H1 (cell line): ENCODE measurements around the gene UCP2. TPM values are rescaled to one million over a fixed set of nuclear protein-coding genes. Genes with fewer than 3 reads are reported as not detected.

Experiments
- CTCF ChIA-PET: fragments of 300-600 bp; sonication (Branson Sonifier 250); formaldehyde crosslinking; loops from one replicate; lab custom pipeline; 2021; ENCODE audit not compliant: partially characterized antibody; lab: Charles Lee
- POLR2A ChIA-PET: fragments of 300-600 bp; sonication (Branson Sonifier 250); formaldehyde crosslinking; loops from one replicate; lab custom pipeline; 2021; ENCODE audit warnings: inconsistent platforms; ENCODE audit not compliant: partially characterized antibody; lab: Charles Lee
- DNase-seq, 2 experiments: peaks; one replicate each; pipeline versions ENCODE4 v3.0.0 to v3.0.0-alpha.2; 2010 to 2022; ENCODE audit warnings: low spot score in 2 of 2, low read depth in 1 of 2, mixed read lengths in 1 of 2
- FAIRE-seq: peaks from 2 replicates; lab custom pipeline; 2011; peaks lifted over from hg19 to GRCh38; lab: Jason Lieb, UNC
- H2AFZ ChIP-seq: 2 replicates; pipeline ENCODE4 v1.8.1; 2012; ENCODE audit warnings: low read length, inconsistent platforms
- H2AK5ac ChIP-seq: 2 replicates; pipeline ENCODE4 v1.6.1; 2013; ENCODE audit warnings: low read depth, low read length
- H2BK120ac ChIP-seq: replicated peaks from 2 replicates; pipeline ENCODE3; 2013; ENCODE audit warnings: low read depth, low read length, inconsistent platforms
- H2BK12ac ChIP-seq: 2 replicates; pipeline ENCODE4 v1.6.1; 2013; ENCODE audit warnings: low read depth, low read length
- H2BK15ac ChIP-seq: 2 replicates; pipeline ENCODE4 v1.6.1; 2013; ENCODE audit warnings: low read length
- H2BK20ac ChIP-seq: 2 replicates; pipeline ENCODE4 v1.6.1; 2013; ENCODE audit warnings: low read length
- H2BK5ac ChIP-seq: 2 replicates; pipeline ENCODE4 v1.6.1; 2013; ENCODE audit warnings: low read depth, low read length
- H3K14ac ChIP-seq: 2 replicates; pipeline ENCODE4 v1.6.1; 2013; ENCODE audit warnings: inconsistent platforms; ENCODE audit not compliant: insufficient read length
- H3K18ac ChIP-seq: 2 replicates; pipeline ENCODE4 v1.6.1; 2013; ENCODE audit warnings: low read length; ENCODE audit errors: extremely low read depth
- H3K23ac ChIP-seq: 2 replicates; pipeline ENCODE4 v1.6.1; 2013; ENCODE audit warnings: inconsistent platforms; ENCODE audit not compliant: insufficient read length
- H3K23me2 ChIP-seq: 2 replicates; pipeline ENCODE4 v1.6.1; 2013; ENCODE audit warnings: low read depth, low read length
- H3K27ac ChIP-seq: 2 replicates; pipeline ENCODE4 v1.6.1; 2011; ENCODE audit warnings: low read depth, low read length, inconsistent platforms
- H3K27me3 ChIP-seq, 4 experiments: replicated peaks in 1 of 4; 1 replicate in 1 of 4; 2 replicates in 3 of 4; pipeline versions ENCODE4 v1.6.1 to v1.8.1; 2011 to 2013; ENCODE audit warnings: low read length in 3 of 4, mild to moderate bottlenecking in 3 of 4, inconsistent platforms in 2 of 4, mixed read lengths in 2 of 4, moderate library complexity in 1 of 4; ENCODE audit not compliant: control insufficient read depth in 3 of 4, insufficient read depth in 3 of 4; ENCODE audit errors: extremely low read depth in 1 of 4
- H3K36me3 ChIP-seq, 4 experiments: 2 replicates each; pipeline versions ENCODE4 v1.6.1 to v1.8.1; 2011 to 2013; ENCODE audit warnings: mild to moderate bottlenecking in 4 of 4, low read length in 3 of 4, moderate library complexity in 2 of 4, control low read depth in 1 of 4, inconsistent platforms in 1 of 4; ENCODE audit not compliant: insufficient read depth in 4 of 4, control insufficient read depth in 2 of 4
- H3K4ac ChIP-seq: replicated peaks from 2 replicates; pipeline ENCODE3; 2013; ENCODE audit warnings: low read length, low read depth, mixed read lengths, inconsistent platforms; ENCODE audit not compliant: insufficient read length
- H3K4me1 ChIP-seq, 4 experiments: replicated peaks in 1 of 4; 1 replicate in 1 of 4; 2 replicates in 3 of 4; pipeline versions ENCODE4 v1.6.1 to v1.8.1; 2011 to 2013; ENCODE audit warnings: low read length in 3 of 4, inconsistent platforms in 2 of 4, mixed read lengths in 1 of 4; ENCODE audit not compliant: insufficient read depth in 4 of 4, control insufficient read depth in 3 of 4
- H3K4me2 ChIP-seq, 2 experiments: 2 replicates each; pipeline versions ENCODE4 v1.6.1 to v1.8.1; 2011 to 2013; ENCODE audit warnings: low read depth in 2 of 2, low read length in 2 of 2, control low read depth in 1 of 2, inconsistent platforms in 1 of 2, mild to moderate bottlenecking in 1 of 2; ENCODE audit not compliant: insufficient read depth in 1 of 2
- H3K4me3 ChIP-seq, 4 experiments: fragments of 200-600, 300-600 bp in 1 of 4; sonication (generic), shearing (Covaris generic), sonication (Bioruptor Twin) in 1 of 4; 2 replicates each; pipeline versions ENCODE4 v1.5.1 to v1.8.1; 2011 to 2016; ENCODE audit warnings: low read length in 4 of 4, low read depth in 3 of 4, control low read depth in 2 of 4, inconsistent platforms in 2 of 4, mild to moderate bottlenecking in 2 of 4, mixed read lengths in 1 of 4, moderate library complexity in 1 of 4; ENCODE audit not compliant: insufficient read depth in 2 of 4; ENCODE audit errors: extremely low read depth in 1 of 4
- H3K56ac ChIP-seq: replicated peaks from 2 replicates; pipeline ENCODE3; 2013; ENCODE audit warnings: low read depth, mild to moderate bottlenecking, mixed read lengths, low read length, inconsistent platforms; ENCODE audit not compliant: insufficient read length
- H3K79me1 ChIP-seq: 2 replicates; pipeline ENCODE4 v1.6.1; 2013; ENCODE audit warnings: low read depth, low read length, control low read depth
- H3K79me2 ChIP-seq, 2 experiments: 2 replicates each; pipeline versions ENCODE4 v1.6.1 to v1.8.1; 2012 to 2013; ENCODE audit warnings: low read length in 2 of 2, mild to moderate bottlenecking in 2 of 2, inconsistent platforms in 1 of 2; ENCODE audit not compliant: insufficient read depth in 2 of 2, control insufficient read depth in 1 of 2
- H3K9ac ChIP-seq, 4 experiments: replicated peaks in 1 of 4; 1 replicate in 1 of 4; 2 replicates in 3 of 4; pipeline versions ENCODE4 v1.6.1 to v1.8.1; 2011 to 2013; ENCODE audit warnings: low read depth in 3 of 4, low read length in 3 of 4, control low read depth in 2 of 4, mild to moderate bottlenecking in 2 of 4, moderate library complexity in 2 of 4, inconsistent platforms in 1 of 4; ENCODE audit errors: extremely low read depth in 1 of 4
- H3K9me3 ChIP-seq, 2 experiments: 2 replicates each; pipeline versions ENCODE4 v1.6.1 to v1.8.1; 2012 to 2013; ENCODE audit warnings: mild to moderate bottlenecking in 2 of 2, moderate library complexity in 2 of 2, control low read depth in 1 of 2, inconsistent platforms in 1 of 2, low read depth in 1 of 2, low read length in 1 of 2, mixed read lengths in 1 of 2; ENCODE audit not compliant: insufficient read depth in 2 of 2
- H4K20me1 ChIP-seq, 2 experiments: replicated peaks in 1 of 2; 2 replicates each; pipeline versions ENCODE3 to v1.8.1; 2011 to 2013; ENCODE audit warnings: inconsistent platforms in 2 of 2, low read length in 2 of 2, mild to moderate bottlenecking in 1 of 2; ENCODE audit not compliant: insufficient read depth in 2 of 2, control insufficient read depth in 1 of 2
- H4K5ac ChIP-seq: 2 replicates; pipeline ENCODE4 v1.6.1; 2013; ENCODE audit warnings: low read length, low read depth, mixed read lengths, inconsistent platforms; ENCODE audit not compliant: insufficient read length
- H4K8ac ChIP-seq: 2 replicates; pipeline ENCODE4 v1.8.0; 2013; ENCODE audit warnings: mild to moderate bottlenecking, moderate library complexity, low read length, inconsistent platforms; ENCODE audit not compliant: insufficient read depth; ENCODE audit errors: extremely low read depth
- H4K91ac ChIP-seq: replicated peaks from 2 replicates; pipeline ENCODE3; 2013; ENCODE audit warnings: low read length, mixed read lengths, inconsistent platforms; ENCODE audit not compliant: insufficient read length
- SUZ12 ChIP-seq: fragments of 200-600 bp; sonication (generic); IDR thresholded peaks from 2 replicates; pipeline ENCODE4 v1.6.1; 2012; ENCODE audit warnings: mild to moderate bottlenecking, inconsistent platforms, low read length, moderate library complexity, mixed read lengths
- WGBS, 2 experiments: shearing (Covaris generic) in 1 of 2; methylation state at CpG; one replicate each; pipeline versions ENCODE4 v1.1.6 to v1.1.7; 2013 to 2015; ENCODE audit warnings: low lambda C conversion rate in 2 of 2, mixed read lengths in 2 of 2, inconsistent platforms in 1 of 2, low coverage in 1 of 2, missing lambda C conversion rate in 1 of 2; ENCODE audit not compliant: insufficient replicate concordance in 2 of 2, insufficient coverage in 1 of 2, insufficient read length in 1 of 2; ENCODE audit errors: extremely low coverage in 1 of 2, missing lambda C conversion rate in 1 of 2; 5-methylcytosine and 5-hydroxymethylcytosine counted together
- polyA plus RNA-seq, 7 experiments: library from polyadenylated mRNA; depleted of rRNA in 3 of 7; stranded (reverse) in 5 of 7; unstranded in 2 of 7; fragments of >200 nt in 5 of 7; fragments of 200-250 nt in 2 of 7; gene quantifications; 1 replicate in 5 of 7; 2 replicates in 1 of 7; 4 replicates in 1 of 7; pipeline versions ENCODE4 v1.2.1 to v1.2.3, GENCODE V29; 2011 to 2013; ENCODE audit warnings: missing spikeins in 2 of 7, mixed read lengths in 2 of 7
- total RNA-seq: library from RNA; stranded (reverse); fragmentation: NEBNext Ultra II Directional; extraction: Animal tissue kit (Norgen Biotek cat#: 25700); gene quantifications from 2 replicates; pipeline ENCODE4 v1.2.1, GENCODE V29; 2021

Gene UCP2
- total and polyA plus RNA-seq, 2 of the 8 experiments (the other 6 are each of a cell fraction or from before 2014, with no cell fraction given), result 46.2 to 55.2 TPM

DNA sequence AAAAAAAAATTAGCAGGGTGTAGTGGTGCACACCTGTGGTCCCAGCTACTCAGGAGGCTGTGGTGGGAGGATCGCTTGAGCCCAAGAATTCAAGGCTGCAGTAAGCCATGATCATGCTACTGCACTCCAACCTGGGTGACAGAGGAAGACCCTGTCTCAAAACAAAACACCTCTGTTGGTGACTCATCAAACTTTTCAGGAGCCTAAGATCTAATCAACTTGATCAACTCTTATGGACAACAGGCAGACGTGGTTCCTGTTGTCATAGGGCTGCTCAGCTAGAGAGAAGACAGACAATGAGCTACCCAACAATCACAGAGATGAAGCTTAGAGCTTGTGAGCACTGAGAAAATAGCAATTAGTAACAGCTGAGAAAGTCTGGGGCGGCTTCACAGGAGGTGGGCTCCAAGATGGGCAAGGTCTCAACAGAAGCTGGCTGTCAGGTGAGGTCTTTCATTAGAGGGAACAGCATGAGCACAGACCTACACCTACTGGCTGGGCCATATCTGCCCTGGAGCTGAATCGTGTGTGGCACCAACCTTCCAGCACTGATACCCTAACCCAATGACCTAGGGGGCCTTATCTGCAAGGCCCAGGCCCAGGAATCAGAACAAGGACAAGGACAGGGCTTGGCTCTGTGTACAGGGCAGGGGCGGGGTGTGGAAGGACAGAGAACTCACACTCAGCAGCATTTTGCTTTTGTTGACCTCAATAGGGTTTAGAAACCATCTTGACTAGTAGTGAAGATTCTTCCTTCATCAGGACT lies 33.5 kb upstream of the UCP2 start:
- H3K56ac ChIP-seq, result no peak overlapping the region
- H3K23me2 ChIP-seq, result no peaks in the 10 kb centered on the region
- H2BK120ac ChIP-seq, result no peak overlapping the region
- H4K8ac ChIP-seq, result no peak overlapping the region
- ChIA-PET POLR2A (interaction anchor here (0.8 kb wide), 1 partner anchor 10 kb away, joined by 3 read pairs; no protein-coding TSS in a partner anchor), CTCF (interaction anchor here (0.5 to 0.6 kb wide), 4 partner anchors 9 to 1427 kb away, joined by 3 read pairs; no protein-coding TSS in a partner anchor)
- no peak overlapping the region for H3K4ac ChIP-seq
- no peak overlapping the region for H3K14ac ChIP-seq
- no peak overlapping the region for H3K18ac ChIP-seq
- no peak overlapping the region for H2BK15ac ChIP-seq
- peaks cover 0 to 4% (median 0%) of the 10 kb centered on the region in 4 experiments; a peak in 1 of 8 replicates for H3K36me3 ChIP-seq
- DNase-seq, result no peak
- H3K23ac ChIP-seq, result no peak overlapping the region
- H2BK5ac ChIP-seq, result no peak overlapping the region
- H4K91ac ChIP-seq, result no peak overlapping the region
- no peaks in the 10 kb centered on the region for H3K27me3 ChIP-seq
- peaks cover 0 to 3% of the 10 kb centered on the region in 2 experiments for H4K20me1 ChIP-seq
- H3K4me1 ChIP-seq, result no peaks in the 10 kb centered on the region
- no peak overlapping the region for H3K27ac ChIP-seq
- no peak for TF ChIP-seq SUZ12
- H2AK5ac ChIP-seq, result no peak overlapping the region
- no peak overlapping the region for H3K4me3 ChIP-seq
- H3K79me2 ChIP-seq, result no peaks in the 10 kb centered on the region
- H3K9ac ChIP-seq, result no peak overlapping the region
- H2BK20ac ChIP-seq, result no peak overlapping the region
- H2BK12ac ChIP-seq, result no peak overlapping the region
- no peak for FAIRE-seq
- no peak overlapping the region for H3K4me2 ChIP-seq
- H2AFZ ChIP-seq, result no peak overlapping the region
- 84% methylated on average over 5 of the region's 5 CpGs; no CpG with 5 or more reads in 1 of the 2 experiments for WGBS, 2 experiments
- no peaks in the 10 kb centered on the region for H3K9me3 ChIP-seq
- H4K5ac ChIP-seq, result no peak overlapping the region
- no peaks in the 10 kb centered on the region; the same call in 1 of the 2 replicates for H3K79me1 ChIP-seq
